NOMO-1 (cell line): ENCODE data around the gene MAP3K4.
"Not testable (repeated sequence)": the region's sequence is repeated elsewhere in the genome, so short reads cannot be mapped to it uniquely, and the experiment has no call there.

ENCODE experiments used
- DNase-seq, 2 experiments: peaks; one replicate each; lab custom pipeline; 2025; ENCODE audit not compliant: unreplicated experiment in 2 of 2; lab: John Stamatoyannopoulos, UW

The MAP3K4 gene

DNA sequence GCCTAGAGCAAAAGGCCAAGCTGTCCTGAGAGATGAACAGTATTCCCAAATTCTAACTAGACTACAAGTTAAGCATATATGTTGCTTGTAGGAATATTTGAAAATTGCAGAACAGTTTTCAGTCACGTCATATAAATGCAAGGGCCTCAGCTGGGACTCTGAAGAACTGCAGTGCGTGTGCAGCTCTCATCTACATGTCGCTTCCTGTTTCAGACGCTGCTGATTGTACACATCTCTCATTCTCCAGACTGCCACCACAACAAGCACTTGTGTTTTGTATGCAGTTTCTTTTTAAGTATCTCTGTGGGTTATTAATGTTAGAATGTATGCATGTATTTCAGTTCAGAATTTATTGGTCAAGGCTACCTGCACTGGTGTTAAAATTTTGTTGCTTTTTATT lies 119.7 kb downstream of the MAP3K4 start:
- peak; percentile 3 to 72 for DNase-seq

GRCh38 chr6:161115468-161115867 lies 123.9 kb downstream of the MAP3K4 start:
- no peak for DNase-seq

DNA sequence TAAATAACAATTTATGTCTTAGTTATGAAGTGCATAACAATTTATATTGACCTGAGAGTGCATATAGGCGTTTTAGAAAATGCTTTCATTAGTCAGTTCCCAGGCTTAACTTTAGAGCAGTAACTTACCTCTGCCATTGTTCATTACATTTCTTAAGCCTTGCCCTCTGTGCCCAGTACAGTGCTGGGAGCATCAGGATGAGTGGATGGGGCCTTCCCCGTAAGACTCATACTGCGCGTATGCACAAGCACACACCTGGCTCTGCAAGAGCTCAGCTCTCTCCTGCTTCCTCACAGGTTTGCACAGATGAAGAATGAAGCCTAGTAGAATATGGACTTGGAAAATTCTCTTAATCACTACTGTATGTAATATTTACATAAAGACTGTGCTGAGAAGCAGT lies 125.0 kb downstream of the MAP3K4 start:
- DNase-seq, result no peak

DNA sequence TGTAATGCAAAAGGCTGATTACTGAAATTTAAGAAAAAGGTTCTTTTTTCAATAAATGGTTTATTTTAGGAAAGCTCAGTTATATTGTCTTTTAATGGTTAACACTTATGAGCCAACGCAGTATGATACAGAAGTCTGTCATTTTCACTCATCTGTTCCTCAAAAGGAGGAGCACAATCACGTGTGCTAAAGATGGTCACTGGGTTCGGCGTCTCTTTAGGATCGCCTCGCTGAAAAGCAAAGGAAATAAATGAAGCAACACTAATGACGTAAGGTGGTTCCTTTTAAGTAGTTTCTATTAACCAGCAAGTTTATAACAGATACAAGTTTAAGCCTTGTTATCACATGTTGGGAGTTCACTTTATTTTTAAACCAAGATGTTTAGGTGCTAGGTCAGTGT lies 125.7 kb downstream of the MAP3K4 start:
- peak; percentile 78 to 94 for DNase-seq

- no peak for DNase-seq
Measured at GRCh38 chr6:161117942-161118341, 126.4 kb downstream of the MAP3K4 start.

GRCh38 chr6:161123319-161123718 lies 131.8 kb downstream of the MAP3K4 start:
- DNase-seq, result not testable (repeated sequence)

GRCh38 chr6:161125591-161125990 lies 134.0 kb downstream of the MAP3K4 start:
- DNase-seq, result no peak

GRCh38 chr6:161127071-161127740 lies 135.6 kb downstream of the MAP3K4 start:
- DNase-seq, result no peak

GRCh38 chr6:161128230-161128629 lies 136.7 kb downstream of the MAP3K4 start:
- DNase-seq, result no peak

DNA sequence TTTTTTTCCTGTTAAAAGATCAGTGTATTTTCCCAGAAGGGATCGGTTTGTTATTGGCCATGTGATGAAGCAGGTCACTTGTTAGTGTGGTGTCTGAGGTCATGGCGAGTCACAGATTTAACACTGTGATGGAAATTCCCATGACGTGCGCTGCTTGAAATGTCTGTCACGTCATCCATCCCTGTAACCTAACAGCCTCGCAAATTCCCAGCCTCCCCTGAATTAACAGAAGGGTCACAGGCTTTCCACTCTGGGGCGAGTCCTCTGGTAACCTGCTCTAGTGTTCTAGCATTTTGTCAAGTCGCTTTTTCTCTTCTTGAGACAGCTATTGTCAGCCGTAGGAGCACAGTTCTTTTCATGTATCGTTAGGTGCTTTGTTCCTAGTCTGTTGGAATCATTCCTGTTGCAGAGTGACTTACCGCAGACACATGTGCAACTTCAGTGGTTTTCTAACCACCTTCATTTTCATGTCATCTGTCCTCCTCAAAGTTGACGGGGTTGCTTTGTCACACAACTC lies 137.2 kb downstream of the MAP3K4 start:
- DNase-seq, result no peak

- DNase-seq, result no peak
Measured at GRCh38 chr6:161130541-161130940, 139.0 kb downstream of the MAP3K4 start.

- DNase-seq, result peak; percentile 65 to 70
Measured at GRCh38 chr6:161130967-161131766, 139.6 kb downstream of the MAP3K4 start.

- no peak for DNase-seq
Measured at GRCh38 chr6:161132384-161132783, 140.8 kb downstream of the MAP3K4 start.

GRCh38 chr6:161133963-161134362 lies 142.4 kb downstream of the MAP3K4 start:
- no peak for DNase-seq

GRCh38 chr6:161134550-161135298 lies 143.2 kb downstream of the MAP3K4 start:
- no peak for DNase-seq

DNA sequence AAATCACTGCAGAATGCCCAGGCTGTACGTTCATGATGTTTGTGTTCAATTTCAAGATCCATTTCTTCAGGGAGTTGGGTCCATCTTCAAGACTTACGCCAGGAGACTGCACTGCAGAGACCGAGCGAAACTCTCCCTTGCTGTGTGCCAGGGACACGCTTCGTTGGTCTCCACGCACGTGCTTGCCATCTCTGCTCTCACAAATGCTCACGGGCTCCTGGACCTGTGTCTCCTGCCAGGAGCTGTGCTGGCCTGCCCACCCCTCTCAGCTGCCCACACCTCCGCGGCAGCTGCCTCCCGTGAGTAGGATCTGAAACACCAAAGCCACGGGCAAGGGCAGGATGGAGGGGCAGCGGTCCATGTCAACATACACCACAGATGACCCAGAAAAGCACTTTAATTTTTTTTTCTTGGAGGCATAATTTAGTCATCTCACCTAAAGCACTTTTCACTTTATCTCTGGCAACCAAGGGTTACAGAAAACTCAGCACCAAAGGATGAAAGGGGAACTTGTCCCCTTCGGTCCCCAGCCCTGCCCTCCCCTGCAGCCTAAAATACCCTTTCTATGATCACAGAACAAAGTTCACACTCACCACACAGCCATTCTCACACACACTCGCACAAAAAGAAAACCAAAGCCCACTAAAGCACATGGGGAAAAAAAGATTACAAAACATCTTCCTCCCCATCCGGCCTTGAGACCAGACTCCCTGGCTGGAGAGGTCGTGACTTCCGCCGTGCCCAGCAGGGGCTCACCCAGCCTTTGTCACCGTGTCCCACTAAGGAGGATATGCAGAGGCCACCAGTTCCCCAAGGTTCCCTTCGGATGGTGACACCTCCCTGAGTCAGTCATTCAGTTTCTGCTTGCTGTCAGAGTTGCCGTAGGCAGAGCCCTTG lies 144.4 kb downstream of the MAP3K4 start:
- peak; percentile 72 to 75 for DNase-seq

DNA sequence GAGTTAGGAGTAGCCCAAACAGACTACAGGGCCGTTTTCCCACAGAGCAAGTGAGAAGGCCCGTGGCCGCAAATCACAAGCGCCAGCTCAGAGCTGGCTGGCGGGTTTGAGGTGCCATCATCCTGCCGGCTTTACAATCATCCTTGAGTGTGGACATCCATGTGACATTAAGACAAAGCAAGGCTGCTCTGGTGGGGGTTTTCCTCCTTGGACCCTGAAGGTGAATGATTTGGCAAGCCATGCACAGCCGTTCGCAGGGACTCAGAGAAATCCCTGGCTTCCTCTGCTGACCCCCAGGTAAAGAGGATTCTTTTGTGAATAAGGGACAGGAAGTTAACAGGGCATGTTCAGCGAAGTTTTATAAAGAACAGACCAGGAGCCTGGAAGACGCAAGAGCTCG lies 145.1 kb downstream of the MAP3K4 start:
- DNase-seq, result no peak

- no peak for DNase-seq
Measured at GRCh38 chr6:161137320-161137719, 145.8 kb downstream of the MAP3K4 start.

DNA sequence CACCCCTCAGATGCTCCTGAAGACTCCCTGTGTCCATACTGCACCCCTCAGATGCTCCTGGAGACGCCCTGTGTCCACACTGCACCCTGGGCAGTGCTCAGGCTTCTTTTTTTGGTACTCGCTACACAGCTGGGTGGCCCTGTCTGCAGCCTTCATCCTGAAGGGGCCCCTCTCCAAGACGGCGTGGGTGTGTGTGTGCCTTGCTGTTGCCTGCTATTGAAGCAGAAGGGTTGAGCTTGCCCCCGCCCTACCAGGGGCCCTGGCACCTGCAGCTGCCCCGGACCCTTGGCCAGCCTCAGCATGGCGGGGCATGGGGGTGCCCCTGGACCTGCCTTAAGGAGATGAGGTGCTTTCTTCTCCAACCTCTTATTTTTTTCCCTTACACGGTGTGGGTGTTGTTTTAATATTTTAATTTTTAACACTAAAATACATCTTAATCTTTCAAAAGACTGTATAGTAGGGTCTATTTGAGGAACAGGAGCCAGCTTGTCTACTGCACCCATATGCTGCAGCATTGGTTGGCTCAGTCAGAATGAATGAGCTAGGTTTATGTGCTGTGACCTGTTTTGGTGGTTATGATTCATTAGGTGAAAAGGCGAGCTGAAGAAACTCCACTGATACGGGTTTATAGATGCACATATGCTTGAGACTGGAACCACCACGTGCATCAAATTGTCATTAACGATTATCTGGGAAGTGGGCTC lies 146.4 kb downstream of the MAP3K4 start:
- DNase-seq, result no peak
